Left renal cortex interstitium (tissue), 4 donors: ENCODE data around the gene FOXC2. TPM values are rescaled to one million over a fixed set of nuclear protein-coding genes. Genes with fewer than 3 reads are reported as not detected.

Experiments
- DNase-seq, 4 donors: peaks; one replicate each; pipeline ENCODE4 v3.0.0-alpha.2; 2013; ENCODE audit warnings: low read depth in 4 of 4, low spot score in 2 of 4, missing footprints in 1 of 4
- polyA plus RNA-seq, 4 donors: library from polyadenylated mRNA; unstranded; fragments of 120-200 nt; gene quantifications; one replicate each; pipeline ENCODE4 v1.2.1, GENCODE V29; 2013; ENCODE audit not compliant: insufficient read length in 4 of 4

Gene FOXC2
- polyA plus RNA-seq, 4 donors = 37.9 to 61.0 (median 46.8) TPM

GRCh38 chr16:86532526-86532815, 34.2 kb upstream of the FOXC2 start:
- DNase-seq = no peak

- DNase-seq = no peak
Measured at GRCh38 chr16:86533076-86533475, 33.6 kb upstream of the FOXC2 start.

GRCh38 chr16:86533767-86534351, 32.8 kb upstream of the FOXC2 start:
- no peak for DNase-seq

GRCh38 chr16:86534779-86535615, 31.6 kb upstream of the FOXC2 start:
- no peak for DNase-seq

- no peak for DNase-seq
Measured at GRCh38 chr16:86536621-86537020, 30.0 kb upstream of the FOXC2 start.

- no peak for DNase-seq
Measured at GRCh38 chr16:86537486-86537885, 29.1 kb upstream of the FOXC2 start.

- no peak for DNase-seq
Measured at GRCh38 chr16:86538196-86538780, 28.3 kb upstream of the FOXC2 start.

- no peak for DNase-seq
Measured at GRCh38 chr16:86540894-86541293, 25.7 kb upstream of the FOXC2 start.

- no peak for DNase-seq
Measured at GRCh38 chr16:86541560-86541959, 25.1 kb upstream of the FOXC2 start.

- DNase-seq = no peak
Measured at GRCh38 chr16:86542756-86543750, 23.6 kb upstream of the FOXC2 start.

GRCh38 chr16:86545481-86545880, 21.1 kb upstream of the FOXC2 start:
- DNase-seq = no peak

- DNase-seq = no peak
Measured at GRCh38 chr16:86545954-86546637, 20.5 kb upstream of the FOXC2 start.

GRCh38 chr16:86546638-86547013, 20.0 kb upstream of the FOXC2 start:
- DNase-seq = no peak

- no peak for DNase-seq
Measured at GRCh38 chr16:86547286-86547685, 19.3 kb upstream of the FOXC2 start.

GRCh38 chr16:86549076-86549892, 17.3 kb upstream of the FOXC2 start:
- no peak for DNase-seq

GRCh38 chr16:86549893-86550190, 16.8 kb upstream of the FOXC2 start:
- no peak for DNase-seq

GRCh38 chr16:86550281-86550680, 16.3 kb upstream of the FOXC2 start:
- DNase-seq = no peak

GRCh38 chr16:86553356-86553755, 13.3 kb upstream of the FOXC2 start:
- no peak for DNase-seq

- peak in 2 of 4 donors; percentile 4 to 6 for DNase-seq
Measured at GRCh38 chr16:86554599-86554916, 12.1 kb upstream of the FOXC2 start.
